Inferior parietal cortex (tissue), 1 donor: Measurements from ENCODE around the gene LNPEP.

Experiments
- DNase-seq: peaks from one replicate; pipeline ENCODE4 v3.0.0-alpha.2; 2016; ENCODE audit errors: extremely low spot score

LNPEP gene

GRCh38 chr5:96999856-97000255, 64.0 kb downstream of the LNPEP start:
- DNase-seq, result no peak

DNA sequence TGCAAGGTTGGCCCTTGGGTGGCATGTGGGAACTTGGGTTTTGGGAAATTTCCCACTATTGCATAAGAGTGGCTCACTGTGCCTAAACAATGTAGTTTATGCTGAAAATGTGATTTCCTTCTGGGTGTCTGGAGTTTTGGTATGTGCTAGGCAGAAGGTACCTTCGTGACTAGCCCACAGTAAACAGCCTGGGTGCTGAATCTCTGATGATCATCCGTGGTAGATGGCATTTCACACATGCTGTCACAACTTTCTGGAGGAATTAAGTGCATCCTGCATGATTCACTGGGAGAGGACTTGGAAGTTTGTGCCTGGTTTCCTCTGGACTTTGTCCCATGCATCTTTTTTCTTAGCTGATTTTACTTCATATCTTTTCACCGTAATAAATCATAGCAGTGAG, 64.5 kb downstream of the LNPEP start:
- DNase-seq, result no peak

DNA sequence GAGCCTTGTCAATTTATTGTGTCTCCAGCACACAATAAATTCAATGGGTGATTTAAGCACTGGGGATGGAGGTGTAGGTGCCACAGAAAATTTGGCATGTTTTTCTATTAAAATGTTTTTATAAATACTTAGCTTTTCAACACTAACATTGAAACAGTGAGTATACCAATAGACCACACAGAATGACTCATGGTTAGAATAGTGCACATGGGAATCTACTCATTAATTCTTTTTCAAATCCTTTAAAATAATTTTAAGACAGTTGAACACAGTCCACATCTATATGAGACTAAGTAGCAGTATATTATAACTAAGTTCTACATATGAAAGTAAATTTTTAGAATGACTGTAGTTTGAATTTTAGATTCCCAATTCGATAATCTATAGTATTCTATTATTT, 67.1 kb downstream of the LNPEP start:
- no peak for DNase-seq

DNA sequence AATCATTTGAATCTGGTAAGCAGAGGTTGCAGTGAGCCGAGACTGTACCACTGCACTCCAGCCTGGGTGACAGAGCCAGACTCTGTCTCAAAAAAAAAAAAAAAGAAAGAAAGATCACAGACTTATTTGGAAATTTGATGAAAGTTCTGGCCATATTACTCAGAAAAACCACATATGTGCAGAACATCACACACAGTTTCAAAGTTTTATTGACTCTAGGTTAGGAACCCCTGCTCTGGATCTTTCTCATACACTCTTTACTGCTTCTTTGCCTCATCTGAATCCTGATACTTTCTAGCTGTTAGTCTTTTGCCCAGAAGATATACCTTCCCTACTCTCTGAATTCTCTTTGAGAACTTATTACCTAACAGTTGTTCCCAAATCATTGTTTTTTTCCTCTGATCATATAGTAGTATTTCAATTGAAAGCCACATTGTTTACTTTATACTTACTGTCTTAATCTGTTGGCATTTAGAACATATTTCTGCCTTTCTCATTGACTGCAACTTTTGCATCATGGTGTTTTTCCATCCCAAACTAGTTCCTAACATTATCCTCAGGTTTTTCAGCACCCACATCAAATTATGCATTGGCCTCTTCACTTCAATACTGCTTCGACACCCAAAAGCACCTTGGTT, 68.7 kb downstream of the LNPEP start:
- no peak for DNase-seq

DNA sequence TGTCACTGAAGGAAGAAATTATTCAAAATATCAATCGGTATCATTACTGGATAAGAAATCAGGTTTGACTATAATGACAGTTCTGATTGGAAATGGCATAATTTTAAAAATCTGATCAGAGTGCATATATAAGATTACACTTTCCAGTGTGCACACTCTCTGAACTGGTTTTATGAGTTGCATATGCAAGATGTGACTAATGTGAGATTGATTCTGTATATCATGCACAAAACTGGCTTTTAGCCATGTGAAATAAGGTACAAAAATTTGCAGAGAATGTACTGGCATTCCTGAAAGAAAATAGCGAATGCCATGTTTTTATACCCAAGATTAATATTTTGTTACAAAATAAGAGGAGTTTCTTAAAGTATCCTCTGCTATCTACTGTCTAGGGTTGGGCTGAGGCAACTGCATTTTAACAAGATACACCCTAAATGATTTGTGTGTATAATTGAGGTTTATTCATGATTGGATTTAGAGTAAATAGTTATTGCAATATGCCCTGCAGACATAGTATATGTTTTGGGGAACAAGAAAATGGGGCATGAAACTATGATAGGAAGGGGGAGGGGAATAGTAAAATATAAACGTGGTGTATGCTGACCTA, 70.7 kb downstream of the LNPEP start:
- DNase-seq, result no peak

DNA sequence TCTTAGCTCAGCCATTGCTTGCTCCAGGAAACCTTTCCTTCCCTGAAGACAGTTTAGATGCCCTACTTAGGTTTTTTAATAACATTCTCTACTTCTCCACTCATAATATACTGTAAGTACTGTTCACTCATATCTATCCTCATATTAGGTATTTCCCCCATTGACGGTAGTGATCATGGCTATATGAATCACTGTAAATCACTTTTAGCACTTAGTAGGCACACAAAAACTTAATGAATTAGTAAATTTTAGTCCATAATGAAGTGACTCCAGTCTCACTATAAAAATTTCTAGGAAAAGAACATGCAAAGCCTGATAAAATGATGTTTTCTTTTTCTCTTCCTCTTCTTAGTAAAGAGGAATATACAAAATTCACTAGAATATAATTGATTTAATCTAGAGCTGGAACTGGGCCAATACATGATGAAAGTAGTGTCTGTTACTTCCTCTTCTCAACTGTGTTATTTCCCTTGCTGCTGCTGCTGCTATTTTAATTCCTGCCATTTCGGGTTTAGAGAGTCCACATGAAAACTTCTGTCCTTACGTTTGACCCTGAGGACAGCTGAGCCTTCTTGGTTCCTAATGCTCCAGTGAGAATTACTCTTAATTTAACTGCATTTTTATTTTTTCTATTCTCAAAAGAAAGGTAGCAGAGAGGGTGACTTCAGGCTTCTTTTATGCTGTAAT, 73.5 kb downstream of the LNPEP start:
- DNase-seq, result peak; percentile 14

GRCh38 chr5:97009921-97010320, 74.0 kb downstream of the LNPEP start:
- no peak for DNase-seq

GRCh38 chr5:97010606-97011005, 74.7 kb downstream of the LNPEP start:
- DNase-seq, result no peak

DNA sequence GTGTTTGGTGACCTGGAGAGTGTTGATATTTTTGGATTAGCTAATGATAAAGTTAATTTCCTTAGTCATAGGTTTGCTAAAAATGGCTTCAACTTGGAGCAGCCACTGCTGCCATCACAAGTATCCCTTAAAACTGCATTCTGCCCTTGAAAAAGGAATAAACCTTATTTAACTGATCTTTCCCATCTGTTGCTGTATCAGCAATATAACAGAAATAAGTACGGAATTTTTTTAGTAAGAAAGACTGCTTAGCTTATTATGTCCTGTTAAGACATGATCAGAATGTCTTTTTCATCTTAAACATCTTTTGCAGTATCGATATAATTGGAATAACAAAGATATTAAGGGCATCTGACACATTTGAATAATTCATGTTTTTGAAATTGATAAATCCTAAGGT, 75.7 kb downstream of the LNPEP start:
- no peak for DNase-seq

DNA sequence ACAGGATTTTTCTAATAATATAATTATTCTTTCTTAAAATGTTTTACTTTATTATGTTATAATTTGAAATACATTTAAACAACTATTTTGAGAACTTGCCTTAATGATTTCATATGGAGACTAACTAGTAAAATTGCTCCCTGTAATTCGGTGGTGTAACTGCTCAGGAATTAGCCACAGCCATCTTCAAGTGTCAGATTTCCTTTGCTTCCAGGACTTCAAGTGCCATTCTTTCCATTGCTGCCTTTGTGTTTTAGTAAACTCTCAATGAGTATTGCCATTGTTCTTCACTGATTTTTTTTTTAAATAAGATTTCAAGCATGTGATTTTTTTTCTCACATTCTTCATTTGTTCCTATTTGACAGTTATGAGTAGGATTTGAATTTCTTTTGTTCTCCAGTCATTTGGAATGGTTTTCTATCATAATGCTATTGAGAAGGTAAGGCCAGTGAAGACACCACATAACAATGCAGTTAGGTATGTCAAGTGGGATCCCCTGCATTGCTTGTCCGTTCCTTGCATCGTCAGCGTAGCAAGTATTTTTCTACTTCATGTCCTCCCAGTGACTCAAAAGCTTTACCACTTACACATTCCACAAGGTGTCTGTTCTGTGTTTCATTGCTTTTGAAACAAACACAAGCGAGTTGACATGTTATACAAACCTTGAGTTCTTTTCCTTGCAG, 83.7 kb downstream of the LNPEP start:
- no peak for DNase-seq

DNA sequence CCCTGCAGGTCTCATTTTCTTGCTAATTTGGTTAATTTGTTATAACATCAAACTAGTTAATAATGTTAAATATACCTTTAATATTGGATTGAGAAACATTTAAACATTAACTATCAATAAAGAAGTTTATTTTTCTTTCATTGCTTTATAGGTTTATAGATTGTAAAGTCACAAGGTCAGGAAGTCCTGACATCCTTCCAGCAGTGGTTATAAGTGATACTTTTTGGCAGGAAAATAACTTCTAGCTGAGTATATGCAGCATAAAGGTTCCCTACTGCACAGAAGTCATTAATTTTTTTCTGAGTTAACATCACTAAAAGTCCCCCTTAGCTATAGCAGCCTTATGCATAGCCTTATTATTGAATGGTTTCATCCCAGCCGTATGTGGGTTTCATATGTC, 85.5 kb downstream of the LNPEP start:
- DNase-seq, result no peak

- no peak for DNase-seq
Observed at GRCh38 chr5:97022898-97023297, 87.0 kb downstream of the LNPEP start.

- DNase-seq, result no peak
Observed at GRCh38 chr5:97026721-97027120, 90.8 kb downstream of the LNPEP start.

GRCh38 chr5:97037819-97038218, 101.9 kb downstream of the LNPEP start:
- no peak for DNase-seq

DNA sequence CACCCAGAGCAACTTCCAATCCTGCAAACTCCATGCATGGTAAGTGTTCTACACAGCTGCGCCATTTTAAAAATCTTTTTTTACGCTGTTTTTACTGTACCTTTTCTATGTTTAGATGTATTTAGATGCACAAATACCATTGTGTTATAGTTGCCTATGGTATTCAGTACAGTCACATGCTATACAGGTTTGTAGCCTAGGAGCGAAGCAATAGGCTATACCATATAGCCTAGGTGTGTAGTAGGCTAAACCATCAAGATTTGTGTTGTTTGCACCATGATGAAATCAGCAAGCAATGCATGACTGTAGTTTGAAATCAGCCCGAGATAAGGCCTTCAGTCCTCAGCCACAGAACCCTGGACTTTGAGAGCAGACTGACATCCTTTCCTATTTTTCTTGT, 105.4 kb downstream of the LNPEP start:
- no peak for DNase-seq

DNA sequence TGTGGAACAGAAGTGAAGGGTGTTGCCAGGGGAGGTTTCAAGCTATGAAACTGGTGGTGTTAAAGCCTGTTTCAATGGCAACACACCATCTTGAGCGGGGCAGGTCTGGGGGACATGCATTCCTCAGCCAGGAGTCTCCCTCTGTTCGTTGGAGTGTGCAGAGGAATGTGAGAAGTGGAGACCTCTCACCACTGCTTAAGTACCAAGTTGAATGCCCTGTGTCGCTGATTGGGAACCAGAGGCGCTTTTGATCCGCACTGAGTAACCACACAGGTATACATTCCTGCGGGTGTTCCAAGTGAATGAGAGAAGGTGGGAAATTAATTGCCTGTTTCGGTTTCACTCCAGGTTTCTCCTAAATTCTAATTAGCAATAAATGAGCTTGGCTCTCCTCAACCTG, 107.1 kb downstream of the LNPEP start:
- DNase-seq, result no peak

DNA sequence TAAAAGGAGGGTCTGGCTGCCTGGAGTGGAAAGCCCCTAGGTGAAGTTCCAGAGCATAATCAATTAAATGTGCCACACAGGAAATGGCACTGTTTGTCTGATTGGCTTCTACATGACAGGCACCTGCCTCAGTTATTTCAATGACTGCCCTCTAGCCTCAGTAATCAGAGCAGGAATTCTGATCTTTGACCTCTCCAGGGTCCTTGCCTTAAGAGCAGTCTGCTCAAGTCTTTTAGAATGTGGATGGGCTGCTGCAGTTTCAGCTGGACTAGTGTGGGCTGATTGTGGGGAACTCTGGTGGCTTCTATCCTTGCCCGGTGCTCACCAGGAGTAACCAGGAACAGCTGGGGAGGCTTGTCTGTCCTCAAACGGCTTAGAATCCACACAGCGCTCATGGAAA, 107.6 kb downstream of the LNPEP start:
- DNase-seq, result no peak

DNA sequence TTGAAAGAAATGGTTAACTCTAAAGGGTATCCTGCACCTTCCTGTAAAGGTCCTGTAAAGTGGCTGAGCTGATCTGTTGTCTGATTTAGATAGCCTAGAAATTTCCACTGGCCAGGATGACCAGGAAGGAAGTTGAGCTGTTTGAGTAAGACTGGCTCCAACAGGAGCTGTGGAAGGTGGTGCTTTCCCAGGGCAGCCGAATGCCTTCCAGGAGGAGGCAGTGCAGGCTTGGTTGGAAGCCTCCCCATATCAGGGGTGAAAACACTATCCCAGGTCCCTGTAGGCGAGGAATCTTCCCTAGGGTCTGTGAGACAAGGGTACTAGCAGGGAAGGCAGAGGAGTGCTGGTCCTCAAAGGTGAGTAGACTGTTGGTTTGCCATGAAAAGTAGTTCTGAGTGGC, 108.2 kb downstream of the LNPEP start:
- no peak for DNase-seq

DNA sequence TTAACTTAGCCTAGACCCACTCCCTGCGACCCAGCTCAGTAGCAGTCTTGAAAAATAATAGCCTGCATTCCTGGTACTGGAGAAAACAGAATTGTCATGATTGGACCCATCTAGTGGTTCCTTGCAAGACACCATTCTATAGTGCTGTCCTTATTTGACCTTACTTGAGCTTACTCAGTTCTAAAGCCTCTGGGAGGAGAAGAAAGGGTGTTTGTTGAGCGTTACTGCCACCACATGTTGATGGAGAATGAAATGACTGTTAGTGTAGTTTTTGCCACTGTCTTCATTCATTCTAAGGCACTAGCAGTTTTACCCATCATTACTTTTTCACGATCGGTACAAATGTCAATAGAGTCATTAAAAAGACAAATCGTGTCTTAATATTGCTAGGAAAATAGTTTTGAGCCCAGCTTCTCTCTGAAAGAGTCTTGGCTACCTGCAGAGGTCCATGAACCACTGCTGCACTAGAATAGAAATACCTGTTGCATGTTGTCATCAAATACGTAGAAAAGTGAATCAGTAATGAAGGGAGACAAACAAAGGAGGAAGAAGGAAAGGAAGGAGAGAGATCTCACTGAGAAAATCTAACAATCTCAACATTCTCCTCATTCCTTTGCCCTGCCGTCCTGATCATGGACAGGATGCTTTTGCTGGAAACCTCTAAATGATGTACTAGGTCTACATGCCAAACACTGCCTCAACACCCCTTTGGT, 110.5 kb downstream of the LNPEP start:
- no peak for DNase-seq

GRCh38 chr5:97047076-97047475, 111.2 kb downstream of the LNPEP start:
- no peak for DNase-seq

DNA sequence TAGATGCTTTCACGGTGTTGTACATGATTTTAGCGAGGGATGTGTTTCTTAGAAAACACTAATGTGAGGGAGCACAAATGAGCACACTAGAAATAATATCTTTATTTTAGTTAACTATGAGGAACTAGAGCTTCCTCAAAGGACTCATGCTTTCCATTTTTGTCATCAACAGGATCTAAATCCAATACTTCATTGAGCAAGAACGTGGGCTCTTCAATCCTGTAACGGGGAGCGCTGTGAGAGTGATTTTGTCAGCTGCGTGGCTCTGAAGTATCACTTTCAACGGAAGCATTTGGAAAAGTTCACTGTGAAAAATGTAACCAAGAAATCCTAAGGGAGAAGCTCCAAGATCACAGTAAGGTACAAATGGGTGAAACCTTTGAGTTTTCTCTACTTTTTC, 113.3 kb downstream of the LNPEP start:
- DNase-seq, result no peak

DNA sequence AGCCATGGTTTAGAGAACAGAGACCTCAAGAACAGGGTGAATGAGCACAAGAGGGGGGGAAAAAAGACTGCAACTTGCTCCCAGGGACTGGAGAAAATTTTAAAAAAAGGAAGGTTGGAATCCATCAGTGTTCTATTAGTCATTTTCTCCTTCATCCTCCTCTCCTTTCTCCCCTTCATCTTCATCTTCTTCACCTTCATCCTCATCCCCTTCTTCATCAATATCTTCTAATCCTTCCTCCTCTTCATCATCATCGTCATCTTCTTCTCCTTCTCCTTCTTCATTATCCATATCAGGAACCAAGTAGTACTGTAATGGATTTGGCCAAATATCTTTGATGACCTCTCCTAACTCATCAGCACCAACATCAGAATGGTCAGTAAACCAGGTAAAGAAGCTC, 120.4 kb downstream of the LNPEP start:
- DNase-seq, result no peak
